WTC11 (cell line): Measurements from ENCODE around the gene DUSP18. TPM values are rescaled to one million over a fixed set of nuclear protein-coding genes. Genes with fewer than 3 reads are reported as not detected.

Source experiments
- ATAC-seq: fragments of 200-7000 bp; cut with Tn5 transposase; 2 replicates; pipeline ENCODE4 v1.10.0; 2021; ENCODE audit warnings: mild to moderate bottlenecking, moderate library complexity
- CTCF ChIA-PET: fragments of 300-600 bp; sonication (Branson Sonifier 250); formaldehyde crosslinking; loops from one replicate; lab custom pipeline; 2021; ENCODE audit warnings: antibody characterized with exemption; lab: Charles Lee
- POLR2A ChIA-PET: fragments of 350-600 bp; sonication (Branson Sonifier 250); formaldehyde crosslinking; loops from one replicate; lab custom pipeline; 2021; ENCODE audit warnings: antibody characterized with exemption; lab: Charles Lee
- DNase-seq: peaks from one replicate; pipeline ENCODE4 v3.0.0; 2021; ENCODE audit warnings: low spot score
- H3K27ac Mint-ChIP-seq: 2 replicates; pipeline ENCODE4 v1.8.0; 2021; ENCODE audit warnings: mixed read lengths
- H3K27me3 Mint-ChIP-seq: 2 replicates; pipeline ENCODE4 v1.8.0; 2021; ENCODE audit warnings: low read depth, mild to moderate bottlenecking, moderate library complexity, mixed read lengths
- H3K36me3 Mint-ChIP-seq: 2 replicates; pipeline ENCODE4 v1.8.0; 2021; ENCODE audit warnings: mixed read lengths
- H3K4me1 Mint-ChIP-seq: 2 replicates; pipeline ENCODE4 v1.8.0; 2022; ENCODE audit warnings: mixed read lengths
- H3K4me3 Mint-ChIP-seq: 2 replicates; pipeline ENCODE4 v1.8.0; 2021; ENCODE audit warnings: mild to moderate bottlenecking, moderate library complexity, mixed read lengths
- H3K9me3 Mint-ChIP-seq: 2 replicates; pipeline ENCODE4 v1.8.0; 2021; ENCODE audit warnings: mixed read lengths
- ATF3 ChIP-seq: sonication (generic); formaldehyde crosslinking; conservative IDR thresholded peaks from 2 replicates; pipeline ENCODE4 v1.8.1; 2022; ENCODE audit warnings: mild to moderate bottlenecking, missing genetic modification reagents
- CREB1 ChIP-seq: sonication (generic); formaldehyde crosslinking; IDR thresholded peaks from 2 replicates; pipeline ENCODE4 v1.8.0; 2023; ENCODE audit warnings: mild to moderate bottlenecking, missing genetic modification reagents
- CREM ChIP-seq: sonication (generic); formaldehyde crosslinking; IDR thresholded peaks from 2 replicates; pipeline ENCODE4 v1.8.1; 2022; ENCODE audit warnings: mild to moderate bottlenecking, missing genetic modification reagents, moderate library complexity
- ETV6 ChIP-seq: sonication (generic); formaldehyde crosslinking; IDR thresholded peaks from 2 replicates; pipeline ENCODE4 v1.8.1; 2022; ENCODE audit warnings: mild to moderate bottlenecking, missing genetic modification reagents
- FOXK1 ChIP-seq: sonication (generic); formaldehyde crosslinking; IDR thresholded peaks from 2 replicates; pipeline ENCODE4 v1.8.0; 2022; ENCODE audit warnings: mild to moderate bottlenecking, moderate library complexity, missing genetic modification reagents
- GABPB1 ChIP-seq: sonication (generic); formaldehyde crosslinking; IDR thresholded peaks from 2 replicates; pipeline ENCODE4 v1.8.1; 2023; ENCODE audit warnings: mild to moderate bottlenecking, missing genetic modification reagents
- GTF2I ChIP-seq: fragments of 250-450 bp; sonication (Bioruptor Pico); conservative IDR thresholded peaks from 2 replicates; pipeline ENCODE4 v1.4.0; 2021; ENCODE audit warnings: mild to moderate bottlenecking
- IRF2 ChIP-seq: sonication (generic); formaldehyde crosslinking; IDR thresholded peaks from 2 replicates; pipeline ENCODE4 v1.8.0; 2022; ENCODE audit warnings: low read depth, missing genetic modification reagents, borderline replicate concordance
- JAZF1 ChIP-seq: fragments of 250-450 bp; sonication (Bioruptor Pico); IDR thresholded peaks from 2 replicates; pipeline ENCODE4 v1.9.0; 2021; ENCODE audit warnings: moderate library complexity, mild to moderate bottlenecking, inconsistent platforms
- PRDM15 ChIP-seq: sonication (generic); formaldehyde crosslinking; IDR thresholded peaks from 2 replicates; pipeline ENCODE4 v1.8.0; 2022; ENCODE audit warnings: missing genetic modification reagents
- PRRX2 ChIP-seq: fragments of 250-450 bp; sonication (Bioruptor Pico); IDR thresholded peaks from 2 replicates; pipeline ENCODE4 v1.8.0; 2021; ENCODE audit warnings: mild to moderate bottlenecking
- SOX15 ChIP-seq: fragments of 250-450 bp; sonication (Bioruptor Pico); IDR thresholded peaks from 2 replicates; pipeline ENCODE4 v1.9.0; 2021; ENCODE audit warnings: mild to moderate bottlenecking
- TEAD1 ChIP-seq: sonication (generic); formaldehyde crosslinking; IDR thresholded peaks from 2 replicates; pipeline ENCODE4 v1.8.0; 2022; ENCODE audit warnings: mild to moderate bottlenecking, missing genetic modification reagents
- TEAD4 ChIP-seq: sonication (generic); formaldehyde crosslinking; IDR thresholded peaks from 2 replicates; pipeline ENCODE4 v1.8.0; 2022; ENCODE audit warnings: mild to moderate bottlenecking, missing genetic modification reagents
- USF2 ChIP-seq: sonication (generic); formaldehyde crosslinking; IDR thresholded peaks from 2 replicates; pipeline ENCODE4 v1.8.1; 2023; ENCODE audit warnings: mild to moderate bottlenecking, missing genetic modification reagents, moderate library complexity
- ZBTB21 ChIP-seq: sonication (generic); formaldehyde crosslinking; IDR thresholded peaks from 2 replicates; pipeline ENCODE4 v1.8.1; 2023; ENCODE audit warnings: mild to moderate bottlenecking, missing genetic modification reagents, borderline replicate concordance
- ZNF263 ChIP-seq: sonication (generic); formaldehyde crosslinking; IDR thresholded peaks from 2 replicates; pipeline ENCODE4 v1.8.1; 2022; ENCODE audit warnings: low read depth, mild to moderate bottlenecking, moderate library complexity, missing genetic modification reagents
- ZNF423 ChIP-seq: fragments of 250-450 bp; sonication (Bioruptor Pico); IDR thresholded peaks from 2 replicates; pipeline ENCODE4 v2.1.2; 2022; ENCODE audit warnings: mild to moderate bottlenecking, moderate library complexity
- total RNA-seq: library from RNA; stranded (reverse); gene quantifications from 3 replicates; pipeline ENCODE4 v1.2.3, GENCODE V29; 2021
- TF ChIP-seq, protein P1 (sequence below): fragments of 250-450 bp; sonication (Bioruptor Pico); IDR thresholded peaks from 2 replicates; pipeline ENCODE4 v1.8.0; 2021; ENCODE audit warnings: mild to moderate bottlenecking
- TF ChIP-seq, protein P2 (sequence below): sonication (generic); formaldehyde crosslinking; IDR thresholded peaks from 2 replicates; pipeline ENCODE4 v1.8.1; 2022; ENCODE audit warnings: mild to moderate bottlenecking, missing genetic modification reagents, moderate library complexity, borderline replicate concordance
- TF ChIP-seq, protein P3 (sequence below): fragments of 200-600 bp; IDR thresholded peaks from 2 replicates; pipeline ENCODE4 v1.8.0; 2022; ENCODE audit warnings: antibody characterized with exemption
- TF ChIP-seq, protein P4 (sequence below): sonication (generic); formaldehyde crosslinking; conservative IDR thresholded peaks from 2 replicates; pipeline ENCODE4 v1.8.1; 2023; ENCODE audit warnings: mild to moderate bottlenecking, low read depth, missing genetic modification reagents, moderate library complexity

Gene DUSP18
- total RNA-seq, 1 experiment from 2014 or later, result 4.3 TPM

GRCh38 chr22:30662040-30662439 lies 5.6 kb downstream of the DUSP18 start (continued):
- TF ChIP-seq, protein P1, sequence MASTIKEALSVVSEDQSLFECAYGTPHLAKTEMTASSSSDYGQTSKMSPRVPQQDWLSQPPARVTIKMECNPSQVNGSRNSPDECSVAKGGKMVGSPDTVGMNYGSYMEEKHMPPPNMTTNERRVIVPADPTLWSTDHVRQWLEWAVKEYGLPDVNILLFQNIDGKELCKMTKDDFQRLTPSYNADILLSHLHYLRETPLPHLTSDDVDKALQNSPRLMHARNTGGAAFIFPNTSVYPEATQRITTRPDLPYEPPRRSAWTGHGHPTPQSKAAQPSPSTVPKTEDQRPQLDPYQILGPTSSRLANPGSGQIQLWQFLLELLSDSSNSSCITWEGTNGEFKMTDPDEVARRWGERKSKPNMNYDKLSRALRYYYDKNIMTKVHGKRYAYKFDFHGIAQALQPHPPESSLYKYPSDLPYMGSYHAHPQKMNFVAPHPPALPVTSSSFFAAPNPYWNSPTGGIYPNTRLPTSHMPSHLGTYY, result no peak
- no peak for TF ChIP-seq USF2
- no peak for TF ChIP-seq CREB1
- TF ChIP-seq CREM, result no peak
- no peak for TF ChIP-seq TEAD4 (CRISPR knock-in tag)
- no peak for TF ChIP-seq GABPB1 (CRISPR knock-in tag)

GRCh38 chr22:30655532-30655931 lies 12.1 kb downstream of the DUSP18 start:
- H3K4me3 Mint-ChIP-seq, result no peak overlapping the region
- ChIA-PET POLR2A (interaction anchor here (0.6 to 0.7 kb wide), 2 partner anchors 143 to 232 kb away, joined by 3 to 4 read pairs; no protein-coding TSS in a partner anchor), CTCF (interaction anchor here (0.6 to 1.9 kb wide), 7 partner anchors 11 to 246 kb away, joined by 3 to 17 read pairs (median 4); partner anchors contain the start of genes DUSP18 and SLC35E4)
- DNase-seq (no peak), ATAC-seq (peak; percentile 85)
- H3K4me1 Mint-ChIP-seq, result peaks cover 31% of the 10 kb centered on the region
- H3K27me3 Mint-ChIP-seq, result peaks cover 10% of the 10 kb centered on the region
- 0 out of 2 replicates have a peak, but pooled peaks cover 11% of the 10 kb centered on the region for H3K9me3 Mint-ChIP-seq
- TF ChIP-seq SOX15 (CRISPR knock-in tag) (no peak), PRRX2 (CRISPR knock-in tag) (no peak), GABPB1 (CRISPR knock-in tag) (no peak), GTF2I (CRISPR knock-in tag) (no peak), IRF2 (no peak), FOXK1 (CRISPR knock-in tag) (peak; percentile 45; the same call in 1 of the 2 replicates), USF2 (no peak), PRDM15 (CRISPR knock-in tag) (peak; percentile 42; the same call in 1 of the 2 replicates), ZNF263 (no peak), ZBTB21 (CRISPR knock-in tag) (no peak), ZNF423 (no peak; the same call in 1 of the 2 replicates), ATF3 (no peak), TEAD1 (CRISPR knock-in tag) (peak; percentile 89; the same call in 1 of the 2 replicates), JAZF1 (CRISPR knock-in tag) (no peak), ETV6 (CRISPR knock-in tag) (0 out of 2 replicates have a peak, but pooled peaks have one; percentile 18)
- TF ChIP-seq, protein P2, sequence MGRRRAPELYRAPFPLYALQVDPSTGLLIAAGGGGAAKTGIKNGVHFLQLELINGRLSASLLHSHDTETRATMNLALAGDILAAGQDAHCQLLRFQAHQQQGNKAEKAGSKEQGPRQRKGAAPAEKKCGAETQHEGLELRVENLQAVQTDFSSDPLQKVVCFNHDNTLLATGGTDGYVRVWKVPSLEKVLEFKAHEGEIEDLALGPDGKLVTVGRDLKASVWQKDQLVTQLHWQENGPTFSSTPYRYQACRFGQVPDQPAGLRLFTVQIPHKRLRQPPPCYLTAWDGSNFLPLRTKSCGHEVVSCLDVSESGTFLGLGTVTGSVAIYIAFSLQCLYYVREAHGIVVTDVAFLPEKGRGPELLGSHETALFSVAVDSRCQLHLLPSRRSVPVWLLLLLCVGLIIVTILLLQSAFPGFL (CRISPR knock-in tag), result no peak
- TF ChIP-seq, protein P3, sequence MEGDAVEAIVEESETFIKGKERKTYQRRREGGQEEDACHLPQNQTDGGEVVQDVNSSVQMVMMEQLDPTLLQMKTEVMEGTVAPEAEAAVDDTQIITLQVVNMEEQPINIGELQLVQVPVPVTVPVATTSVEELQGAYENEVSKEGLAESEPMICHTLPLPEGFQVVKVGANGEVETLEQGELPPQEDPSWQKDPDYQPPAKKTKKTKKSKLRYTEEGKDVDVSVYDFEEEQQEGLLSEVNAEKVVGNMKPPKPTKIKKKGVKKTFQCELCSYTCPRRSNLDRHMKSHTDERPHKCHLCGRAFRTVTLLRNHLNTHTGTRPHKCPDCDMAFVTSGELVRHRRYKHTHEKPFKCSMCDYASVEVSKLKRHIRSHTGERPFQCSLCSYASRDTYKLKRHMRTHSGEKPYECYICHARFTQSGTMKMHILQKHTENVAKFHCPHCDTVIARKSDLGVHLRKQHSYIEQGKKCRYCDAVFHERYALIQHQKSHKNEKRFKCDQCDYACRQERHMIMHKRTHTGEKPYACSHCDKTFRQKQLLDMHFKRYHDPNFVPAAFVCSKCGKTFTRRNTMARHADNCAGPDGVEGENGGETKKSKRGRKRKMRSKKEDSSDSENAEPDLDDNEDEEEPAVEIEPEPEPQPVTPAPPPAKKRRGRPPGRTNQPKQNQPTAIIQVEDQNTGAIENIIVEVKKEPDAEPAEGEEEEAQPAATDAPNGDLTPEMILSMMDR, result no peak
- TF ChIP-seq, protein P4, sequence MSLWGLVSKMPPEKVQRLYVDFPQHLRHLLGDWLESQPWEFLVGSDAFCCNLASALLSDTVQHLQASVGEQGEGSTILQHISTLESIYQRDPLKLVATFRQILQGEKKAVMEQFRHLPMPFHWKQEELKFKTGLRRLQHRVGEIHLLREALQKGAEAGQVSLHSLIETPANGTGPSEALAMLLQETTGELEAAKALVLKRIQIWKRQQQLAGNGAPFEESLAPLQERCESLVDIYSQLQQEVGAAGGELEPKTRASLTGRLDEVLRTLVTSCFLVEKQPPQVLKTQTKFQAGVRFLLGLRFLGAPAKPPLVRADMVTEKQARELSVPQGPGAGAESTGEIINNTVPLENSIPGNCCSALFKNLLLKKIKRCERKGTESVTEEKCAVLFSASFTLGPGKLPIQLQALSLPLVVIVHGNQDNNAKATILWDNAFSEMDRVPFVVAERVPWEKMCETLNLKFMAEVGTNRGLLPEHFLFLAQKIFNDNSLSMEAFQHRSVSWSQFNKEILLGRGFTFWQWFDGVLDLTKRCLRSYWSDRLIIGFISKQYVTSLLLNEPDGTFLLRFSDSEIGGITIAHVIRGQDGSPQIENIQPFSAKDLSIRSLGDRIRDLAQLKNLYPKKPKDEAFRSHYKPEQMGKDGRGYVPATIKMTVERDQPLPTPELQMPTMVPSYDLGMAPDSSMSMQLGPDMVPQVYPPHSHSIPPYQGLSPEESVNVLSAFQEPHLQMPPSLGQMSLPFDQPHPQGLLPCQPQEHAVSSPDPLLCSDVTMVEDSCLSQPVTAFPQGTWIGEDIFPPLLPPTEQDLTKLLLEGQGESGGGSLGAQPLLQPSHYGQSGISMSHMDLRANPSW (CRISPR knock-in tag), result no peak
- H3K36me3 Mint-ChIP-seq, result peaks cover 5% of the 10 kb centered on the region; the same call in 1 of the 2 replicates
- peak overlapping the region; percentile 52 for H3K27ac Mint-ChIP-seq
